ENCODE data around the gene RSPO1.

The RSPO1 gene

DNA sequence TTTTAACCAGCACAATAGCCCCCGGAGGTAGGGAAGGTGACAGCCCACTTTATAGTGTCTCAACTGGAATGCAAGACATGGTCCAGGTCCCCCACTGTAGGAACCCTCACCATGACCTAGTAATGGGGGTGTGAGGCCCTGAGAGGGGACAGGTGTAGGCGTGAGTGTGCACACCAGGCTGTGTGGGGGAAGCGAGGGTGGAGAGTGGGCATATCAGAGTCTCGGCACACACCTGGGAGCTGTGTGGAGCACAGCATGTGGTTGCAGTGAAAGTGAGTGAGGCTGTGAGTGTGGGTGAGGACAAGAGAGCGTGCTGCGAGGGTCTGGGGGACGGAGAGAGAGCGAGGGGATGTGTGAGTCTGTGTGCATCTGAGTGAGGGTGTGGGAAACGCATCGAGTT is 17.1 kb upstream of the RSPO1 start:
- no peak overlapping the region for H3K4me3 ChIP-seq (ENCODE audit: low read depth, low read length)
- in situ Hi-C loops (cut with HindIII; ENCODE audit: low sequenced_read_pairs) = no loop called here
- TF ChIP-seq CTCF (IDR thresholded peaks at IDR 0.05; ENCODE audit: low read depth, low read length) = no peak
- DNase-seq (ENCODE audit: low read depth, low spot score) = no peak

GRCh38 chr1:37650721-37651120 is 16.0 kb upstream of the RSPO1 start:
- in situ Hi-C loops (cut with HindIII; ENCODE audit: low sequenced_read_pairs) = no loop called here
- TF ChIP-seq CTCF (IDR thresholded peaks at IDR 0.05; ENCODE audit: low read depth, low read length) = no peak

GRCh38 chr1:37650173-37650572 is 15.5 kb upstream of the RSPO1 start:
- in situ Hi-C loops (cut with HindIII; ENCODE audit: low sequenced_read_pairs) = no loop called here
- no peak for TF ChIP-seq CTCF (IDR thresholded peaks at IDR 0.05; ENCODE audit: low read depth, low read length)
- DNase-seq (ENCODE audit: low read depth, low spot score) = no peak
- H3K4me3 ChIP-seq (ENCODE audit: low read depth, low read length) = no peak overlapping the region

More at GRCh38 chr1:37650721-37651120, 16.0 kb upstream of the RSPO1 start:
- DNase-seq (ENCODE audit: low read depth, low spot score) = no peak
- H3K4me3 ChIP-seq (ENCODE audit: low read depth, low read length) = no peak overlapping the region

- no peak for TF ChIP-seq CTCF (IDR thresholded peaks at IDR 0.05; ENCODE audit: low read depth, low read length)
- H3K4me3 ChIP-seq (ENCODE audit: low read depth, low read length) = no peak overlapping the region
- no peak for DNase-seq (ENCODE audit: low read depth, low spot score)
- in situ Hi-C loops (cut with HindIII; ENCODE audit: low sequenced_read_pairs) = no loop called here
Observed at GRCh38 chr1:37647281-37647680, 12.6 kb upstream of the RSPO1 start.

DNA sequence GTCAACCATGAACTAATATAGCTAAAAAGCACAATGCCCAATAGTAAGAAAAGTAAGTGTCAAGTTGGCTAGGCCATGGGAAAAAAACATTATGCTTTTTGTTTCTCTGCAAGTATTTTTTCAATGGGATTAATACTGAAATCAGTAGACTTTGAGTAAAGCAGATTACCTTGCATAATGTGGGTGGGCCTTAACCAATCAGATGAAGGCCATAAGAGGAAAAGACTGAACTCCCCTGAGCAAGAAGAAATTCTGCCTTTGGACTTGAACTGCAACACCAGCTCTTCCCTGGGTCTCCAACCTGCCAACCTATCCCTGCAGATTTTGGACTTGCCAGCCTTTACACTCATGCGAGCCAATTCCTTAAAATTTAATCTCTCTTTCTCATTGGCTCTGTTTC is 6.4 kb upstream of the RSPO1 start:
- no peak for TF ChIP-seq CTCF (IDR thresholded peaks at IDR 0.05; ENCODE audit: low read depth, low read length)
- DNase-seq (ENCODE audit: low read depth, low spot score) = no peak
- no peak overlapping the region for H3K4me3 ChIP-seq (ENCODE audit: low read depth, low read length)
- in situ Hi-C loops (cut with HindIII; ENCODE audit: low sequenced_read_pairs) = no loop called here

DNA sequence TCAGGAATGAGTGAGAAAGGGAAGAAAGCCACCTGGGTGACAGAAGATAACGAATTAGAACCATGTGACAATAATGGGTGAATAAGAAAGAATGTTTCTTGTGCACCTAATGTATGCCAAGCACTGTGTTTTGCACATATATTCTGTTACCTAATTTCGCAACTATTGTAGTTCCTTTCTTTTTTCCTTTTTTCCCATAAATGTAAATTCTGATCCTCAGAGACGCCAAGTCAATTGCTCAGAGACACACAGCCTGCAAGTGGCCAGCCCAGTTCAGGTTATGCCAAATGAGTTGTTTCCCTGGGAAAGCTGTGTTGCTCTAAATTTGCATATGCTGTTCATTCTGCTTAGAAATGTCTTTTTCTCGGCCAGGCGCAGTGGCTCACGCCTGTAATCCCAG is 1.7 kb upstream of the RSPO1 start:
- DNase-seq (ENCODE audit: low read depth, low spot score) = no peak
- H3K4me3 ChIP-seq (ENCODE audit: low read depth, low read length) = no peak overlapping the region
- no peak for TF ChIP-seq CTCF (IDR thresholded peaks at IDR 0.05; ENCODE audit: low read depth, low read length)
- in situ Hi-C loops (cut with HindIII; ENCODE audit: low sequenced_read_pairs) = no loop called here
